Mesenteric fat pad (tissue), 1 donor: ENCODE data around the gene C5orf47. TPM values are rescaled to one million over a fixed set of nuclear protein-coding genes. Genes with fewer than 3 reads are reported as not detected.
"Not testable (repeated sequence)": the region's sequence is repeated elsewhere in the genome, so short reads cannot be mapped to it uniquely, and the experiment has no call there.

Experiments
- DNase-seq: peaks from one replicate; pipeline ENCODE4 v3.0.0-alpha.2; 2020; ENCODE audit warnings: low spot score
- total RNA-seq: library from RNA; stranded (reverse); fragmentation: NEBNext Ultra II Directional; extraction: Animal tissue kit (Norgen Biotek cat#: 25700); gene quantifications from one replicate; pipeline ENCODE4 v1.2.1, GENCODE V29; 2021
- donor health status: DM: yes; HTN: yes; CAD: no.

Gene C5orf47
- total RNA-seq, 1 donor from 2014 or later, result not detected

GRCh38 chr5:173969167-173970049, 19.6 kb upstream of the C5orf47 start:
- no peak for DNase-seq

- no peak for DNase-seq
Measured at GRCh38 chr5:173970878-173971650, 17.9 kb upstream of the C5orf47 start.

- no peak for DNase-seq
Measured at GRCh38 chr5:173971681-173972345, 17.2 kb upstream of the C5orf47 start.

- DNase-seq, result no peak
Measured at GRCh38 chr5:173972607-173972924, 16.4 kb upstream of the C5orf47 start.

GRCh38 chr5:173972925-173973615, 15.9 kb upstream of the C5orf47 start:
- no peak for DNase-seq

GRCh38 chr5:173973616-173973969, 15.4 kb upstream of the C5orf47 start:
- no peak for DNase-seq

GRCh38 chr5:173974688-173975239, 14.2 kb upstream of the C5orf47 start:
- DNase-seq, result no peak

GRCh38 chr5:173981185-173981761, 7.7 kb upstream of the C5orf47 start:
- DNase-seq, result no peak

- DNase-seq, result no peak
Measured at GRCh38 chr5:173984218-173984617, 4.8 kb upstream of the C5orf47 start.

GRCh38 chr5:173989432-173990082, 587 bp downstream of the C5orf47 start:
- no peak for DNase-seq

GRCh38 chr5:173997331-173997730, 8.4 kb downstream of the C5orf47 start:
- no peak for DNase-seq

- DNase-seq, result no peak
Measured at GRCh38 chr5:173998531-173998930, 9.6 kb downstream of the C5orf47 start.

- no peak for DNase-seq
Measured at GRCh38 chr5:174000076-174000475, 11.1 kb downstream of the C5orf47 start.

- DNase-seq, result no peak
Measured at GRCh38 chr5:174003795-174004194, 14.8 kb downstream of the C5orf47 start.

- no peak for DNase-seq
Measured at GRCh38 chr5:174008922-174009321, 20.0 kb downstream of the C5orf47 start.

GRCh38 chr5:174010365-174010764, 21.4 kb downstream of the C5orf47 start:
- no peak for DNase-seq

- no peak for DNase-seq
Measured at GRCh38 chr5:174011441-174011840, 22.5 kb downstream of the C5orf47 start.

GRCh38 chr5:174020069-174020927, 31.3 kb downstream of the C5orf47 start:
- DNase-seq, result not testable (repeated sequence)

GRCh38 chr5:174020928-174021304, 31.9 kb downstream of the C5orf47 start:
- DNase-seq, result no peak
